Measurements from ENCODE around the gene RIN1.
"Not testable (repeated sequence)": the region's sequence is repeated elsewhere in the genome, so short reads cannot be mapped to it uniquely, and the experiment has no call there.

RIN1 gene

GRCh38 chr11:66336234-66337102, at the start of gene RIN1:
TSS of gene RIN1 (minus strand) at chr11:66336434. CDS start at chr11:66336402, 32 bp downstream.
- DNase-seq: no peak

GRCh38 chr11:66384316-66384715, 48.1 kb upstream of the RIN1 start:
- not testable (repeated sequence) for DNase-seq

- DNase-seq: not testable (repeated sequence)
Measured at GRCh38 chr11:66380264-66380663, 44.0 kb upstream of the RIN1 start.

- DNase-seq: not testable (repeated sequence)
Measured at GRCh38 chr11:66373690-66374287, 37.6 kb upstream of the RIN1 start.

GRCh38 chr11:66373265-66373664, 37.0 kb upstream of the RIN1 start:
- DNase-seq: no peak

GRCh38 chr11:66371627-66372415, 35.6 kb upstream of the RIN1 start, which contains the start of gene SLC29A2:
TSS of gene SLC29A2 (minus strand) at chr11:66371760. CDS start at chr11:66371591, 169 bp downstream.
- DNase-seq: peak; percentile 89 to 94

- DNase-seq: no peak
Measured at GRCh38 chr11:66369073-66369894, 33.0 kb upstream of the RIN1 start.

GRCh38 chr11:66368484-66368883, 32.2 kb upstream of the RIN1 start:
- no peak for DNase-seq

GRCh38 chr11:66367561-66368312, 31.5 kb upstream of the RIN1 start:
- DNase-seq: no peak

GRCh38 chr11:66366844-66367477, 30.7 kb upstream of the RIN1 start:
- DNase-seq: no peak

GRCh38 chr11:66365711-66366619, 29.7 kb upstream of the RIN1 start:
- DNase-seq: no peak

GRCh38 chr11:66365166-66365565, 28.9 kb upstream of the RIN1 start:
- DNase-seq: no peak

- peak; percentile 52 to 73 for DNase-seq
Measured at GRCh38 chr11:66363805-66364535, 27.7 kb upstream of the RIN1 start.

- no peak for DNase-seq
Measured at GRCh38 chr11:66363187-66363601, 27.0 kb upstream of the RIN1 start.

GRCh38 chr11:66362481-66363147, 26.4 kb upstream of the RIN1 start:
- DNase-seq: no peak

GRCh38 chr11:66361502-66361941, 25.3 kb upstream of the RIN1 start:
- DNase-seq: no peak

- no peak for DNase-seq
Measured at GRCh38 chr11:66360406-66361073, 24.3 kb upstream of the RIN1 start.

GRCh38 chr11:66359662-66360087, 23.4 kb upstream of the RIN1 start:
- DNase-seq: no peak
